ENCODE measurements around the gene TRIM16.
"Not testable (repeated sequence)": the region's sequence is repeated elsewhere in the genome, so short reads cannot be mapped to it uniquely, and the experiment has no call there.

TRIM16 gene

GRCh38 chr17:15683824-15684478, at the start of gene TRIM16:
Gene TRIM16, minus strand, starts transcription at chr17:15684311. Its CDS starts 32,702 bp downstream, at chr17:15651609.
- DNase-seq: peak; percentile 80

GRCh38 chr17:15733174-15733789, 49.2 kb upstream of the TRIM16 start:
- DNase-seq: not testable (repeated sequence)

- not testable (repeated sequence) for DNase-seq
Measured at GRCh38 chr17:15731900-15732299, 47.8 kb upstream of the TRIM16 start, which contains the start of gene TBC1D26. Gene TBC1D26, plus strand, starts transcription at chr17:15732283. Its CDS starts 3,066 bp downstream, at chr17:15735349.

- not testable (repeated sequence) for DNase-seq
Measured at GRCh38 chr17:15730535-15730934, 46.4 kb upstream of the TRIM16 start.

GRCh38 chr17:15716601-15717563, 32.8 kb upstream of the TRIM16 start:
- not testable (repeated sequence) for DNase-seq

GRCh38 chr17:15708879-15709278, 24.8 kb upstream of the TRIM16 start:
- not testable (repeated sequence) for DNase-seq

GRCh38 chr17:15704813-15705212, 20.7 kb upstream of the TRIM16 start:
- not testable (repeated sequence) for DNase-seq

- not testable (repeated sequence) for DNase-seq
Measured at GRCh38 chr17:15704239-15704638, 20.1 kb upstream of the TRIM16 start.

- DNase-seq: not testable (repeated sequence)
Measured at GRCh38 chr17:15699937-15700336, 15.8 kb upstream of the TRIM16 start.

GRCh38 chr17:15699413-15699924, 15.4 kb upstream of the TRIM16 start, which contains the start of gene ZNF286A:
Gene ZNF286A, plus strand, starts transcription at chr17:15699752. Its CDS starts 578 bp downstream, at chr17:15700330.
- peak; percentile 99 for DNase-seq

- DNase-seq: not testable (repeated sequence)
Measured at GRCh38 chr17:15698967-15699366, 14.9 kb upstream of the TRIM16 start.

GRCh38 chr17:15687494-15687893, 3.4 kb upstream of the TRIM16 start:
- DNase-seq: not testable (repeated sequence)

- peak; percentile 7 for DNase-seq
Measured at GRCh38 chr17:15683135-15683534, 976 bp downstream of the TRIM16 start.

GRCh38 chr17:15675991-15676390, 8.1 kb downstream of the TRIM16 start:
- DNase-seq: not testable (repeated sequence)

GRCh38 chr17:15674640-15675039, 9.5 kb downstream of the TRIM16 start:
- not testable (repeated sequence) for DNase-seq

GRCh38 chr17:15669526-15669925, 14.6 kb downstream of the TRIM16 start:
- not testable (repeated sequence) for DNase-seq

- no peak for DNase-seq
Measured at GRCh38 chr17:15663691-15664090, 20.4 kb downstream of the TRIM16 start.

GRCh38 chr17:15663176-15663575, 20.9 kb downstream of the TRIM16 start:
- no peak for DNase-seq

- DNase-seq: no peak
Measured at GRCh38 chr17:15662681-15663080, 21.4 kb downstream of the TRIM16 start.

GRCh38 chr17:15660077-15660476, 24.0 kb downstream of the TRIM16 start:
- DNase-seq: no peak

GRCh38 chr17:15659663-15660062, 24.4 kb downstream of the TRIM16 start:
- no peak for DNase-seq

GRCh38 chr17:15659236-15659635, 24.9 kb downstream of the TRIM16 start:
- no peak for DNase-seq

- no peak for DNase-seq
Measured at GRCh38 chr17:15658296-15658695, 25.8 kb downstream of the TRIM16 start.

Measured in activated CD4-positive, alpha-beta T cell treated with anti-CD3 and anti-CD28 coated beads, Interleukin-2, amount 50 U/mL, for 16 hours (primary cell).